Stimulated activated memory B cell treated with anti-CD40 and anti-IgM and Interleukin-4, amounts not matched to agents 10 μg/mL and 1 μg/mL and 100 μg/mL, for 72 hours (primary cell): ENCODE results near the gene HS2ST1.
"Not testable (repeated sequence)": the region's sequence is repeated elsewhere in the genome, so short reads cannot be mapped to it uniquely, and the experiment has no call there.

ENCODE experiments used
- ATAC-seq: fragments of 150-1000 bp; cut with Tn5 transposase; 2 replicates; pipeline ENCODE4 v1.10.0; 2021
- H3K27ac Mint-ChIP-seq: one replicate; pipeline ENCODE4 v1.8.0; 2022; ENCODE audit warnings: mild to moderate bottlenecking, mixed read lengths
- H3K27me3 Mint-ChIP-seq: one replicate; pipeline ENCODE4 v1.8.0; 2022; ENCODE audit warnings: mixed read lengths
- H3K36me3 Mint-ChIP-seq: one replicate; pipeline ENCODE4 v1.8.0; 2022; ENCODE audit warnings: mixed read lengths
- H3K4me1 Mint-ChIP-seq: one replicate; pipeline ENCODE4 v1.8.0; 2022; ENCODE audit warnings: mixed read lengths
- H3K4me3 Mint-ChIP-seq: one replicate; pipeline ENCODE4 v1.8.0; 2022; ENCODE audit warnings: mild to moderate bottlenecking, moderate library complexity, mixed read lengths
- H3K9me3 Mint-ChIP-seq: one replicate; pipeline ENCODE4 v1.8.0; 2022; ENCODE audit warnings: mixed read lengths

The HS2ST1 gene

GRCh38 chr1:87045761-87046304 lies 131.4 kb downstream of the HS2ST1 start:
- no peak overlapping the region for H3K4me3 Mint-ChIP-seq
- H3K9me3 Mint-ChIP-seq = no peaks in the 10 kb centered on the region
- H3K36me3 Mint-ChIP-seq = peaks cover 8% of the 10 kb centered on the region
- peak; percentile 68 for ATAC-seq
- H3K27me3 Mint-ChIP-seq = no peaks in the 10 kb centered on the region
- H3K27ac Mint-ChIP-seq = peak overlapping the region; percentile 46
- peaks cover 31% of the 10 kb centered on the region for H3K4me1 Mint-ChIP-seq

GRCh38 chr1:87046951-87047350 lies 132.5 kb downstream of the HS2ST1 start:
- Mint-ChIP-seq H3K4me3 (no peak overlapping the region), H3K4me1 (peaks cover 27% of the 10 kb centered on the region), H3K9me3 (no peaks in the 10 kb centered on the region), H3K36me3 (peaks cover 8% of the 10 kb centered on the region), H3K27ac (no peak overlapping the region), H3K27me3 (no peaks in the 10 kb centered on the region)
- no peak for ATAC-seq

GRCh38 chr1:87048237-87048636 lies 133.8 kb downstream of the HS2ST1 start:
- Mint-ChIP-seq H3K27me3 (no peaks in the 10 kb centered on the region), H3K36me3 (peaks cover 8% of the 10 kb centered on the region), H3K9me3 (no peaks in the 10 kb centered on the region), H3K27ac (no peak overlapping the region), H3K4me1 (peaks cover 25% of the 10 kb centered on the region), H3K4me3 (no peak overlapping the region)
- no peak for ATAC-seq

- Mint-ChIP-seq H3K4me3 (peak overlapping the region; percentile 39), H3K27ac (no peak overlapping the region), H3K4me1 (peaks cover 7% of the 10 kb centered on the region), H3K36me3 (peaks cover 8% of the 10 kb centered on the region), H3K27me3 (no peaks in the 10 kb centered on the region), H3K9me3 (peaks cover 3% of the 10 kb centered on the region)
- ATAC-seq = no peak
Measured at GRCh38 chr1:87051965-87052364, 137.5 kb downstream of the HS2ST1 start.

GRCh38 chr1:87052400-87052799 lies 138.0 kb downstream of the HS2ST1 start:
- ATAC-seq = no peak
- Mint-ChIP-seq H3K36me3 (peaks cover 8% of the 10 kb centered on the region), H3K9me3 (peaks cover 3% of the 10 kb centered on the region), H3K27me3 (no peaks in the 10 kb centered on the region), H3K4me3 (peak overlapping the region; percentile 39), H3K27ac (no peak overlapping the region), H3K4me1 (peaks cover 11% of the 10 kb centered on the region)

- Mint-ChIP-seq H3K4me1 (peaks cover 17% of the 10 kb centered on the region), H3K4me3 (no peak overlapping the region), H3K27me3 (no peaks in the 10 kb centered on the region), H3K27ac (no peak overlapping the region), H3K9me3 (peaks cover 3% of the 10 kb centered on the region), H3K36me3 (peaks cover 8% of the 10 kb centered on the region)
- no peak for ATAC-seq
Measured at GRCh38 chr1:87052961-87053360, 138.5 kb downstream of the HS2ST1 start.

- H3K4me3 Mint-ChIP-seq = no peak overlapping the region
- ATAC-seq = no peak
- peaks cover 3% of the 10 kb centered on the region for H3K9me3 Mint-ChIP-seq
- H3K36me3 Mint-ChIP-seq = peaks cover 4% of the 10 kb centered on the region
- no peak overlapping the region for H3K27ac Mint-ChIP-seq
- H3K27me3 Mint-ChIP-seq = no peaks in the 10 kb centered on the region
- H3K4me1 Mint-ChIP-seq = peaks cover 22% of the 10 kb centered on the region
Measured at GRCh38 chr1:87053446-87053845, 139.0 kb downstream of the HS2ST1 start.

GRCh38 chr1:87056974-87057373 lies 142.5 kb downstream of the HS2ST1 start:
- H3K4me3 Mint-ChIP-seq = peak overlapping the region; percentile 89
- H3K9me3 Mint-ChIP-seq = peaks cover 3% of the 10 kb centered on the region
- no peaks in the 10 kb centered on the region for H3K36me3 Mint-ChIP-seq
- no peaks in the 10 kb centered on the region for H3K27me3 Mint-ChIP-seq
- no peak for ATAC-seq
- H3K27ac Mint-ChIP-seq = peak overlapping the region; percentile 97
- peaks cover 40% of the 10 kb centered on the region for H3K4me1 Mint-ChIP-seq

GRCh38 chr1:87058343-87058649 lies 143.9 kb downstream of the HS2ST1 start:
- H3K4me3 Mint-ChIP-seq = peak overlapping the region; percentile 89
- no peaks in the 10 kb centered on the region for H3K27me3 Mint-ChIP-seq
- ATAC-seq = no peak
- H3K4me1 Mint-ChIP-seq = peaks cover 46% of the 10 kb centered on the region
- H3K9me3 Mint-ChIP-seq = peaks cover 8% of the 10 kb centered on the region
- peaks cover 6% of the 10 kb centered on the region for H3K36me3 Mint-ChIP-seq
- H3K27ac Mint-ChIP-seq = peak overlapping the region; percentile 97

GRCh38 chr1:87061742-87062156 lies 147.3 kb downstream of the HS2ST1 start:
- H3K36me3 Mint-ChIP-seq = peaks cover 11% of the 10 kb centered on the region
- peak; percentile 63 for ATAC-seq
- peaks cover 69% of the 10 kb centered on the region for H3K4me1 Mint-ChIP-seq
- H3K27me3 Mint-ChIP-seq = no peaks in the 10 kb centered on the region
- peak overlapping the region; percentile 79 for H3K27ac Mint-ChIP-seq
- peaks cover 8% of the 10 kb centered on the region for H3K9me3 Mint-ChIP-seq
- peak overlapping the region; percentile 56 for H3K4me3 Mint-ChIP-seq

- no peak for ATAC-seq
- Mint-ChIP-seq H3K4me1 (peaks cover 68% of the 10 kb centered on the region), H3K36me3 (peaks cover 17% of the 10 kb centered on the region)
Measured at GRCh38 chr1:87062687-87063086, 148.3 kb downstream of the HS2ST1 start.

GRCh38 chr1:87064309-87064708 lies 149.9 kb downstream of the HS2ST1 start:
- H3K4me1 Mint-ChIP-seq = peaks cover 63% of the 10 kb centered on the region
- no peak for ATAC-seq
- peaks cover 8% of the 10 kb centered on the region for H3K9me3 Mint-ChIP-seq
- no peak overlapping the region for H3K27ac Mint-ChIP-seq
- H3K27me3 Mint-ChIP-seq = no peaks in the 10 kb centered on the region
- H3K36me3 Mint-ChIP-seq = peaks cover 17% of the 10 kb centered on the region
- H3K4me3 Mint-ChIP-seq = no peak overlapping the region

More at GRCh38 chr1:87062687-87063086, 148.3 kb downstream of the HS2ST1 start:
- peak overlapping the region; percentile 79 for H3K27ac Mint-ChIP-seq
- H3K4me3 Mint-ChIP-seq = peak overlapping the region; percentile 52
- peaks cover 8% of the 10 kb centered on the region for H3K9me3 Mint-ChIP-seq
- no peaks in the 10 kb centered on the region for H3K27me3 Mint-ChIP-seq

- Mint-ChIP-seq H3K9me3 (peaks cover 8% of the 10 kb centered on the region), H3K36me3 (peaks cover 17% of the 10 kb centered on the region), H3K27me3 (no peaks in the 10 kb centered on the region), H3K4me1 (peaks cover 60% of the 10 kb centered on the region), H3K27ac (no peak overlapping the region), H3K4me3 (no peak overlapping the region)
- ATAC-seq = no peak
Measured at GRCh38 chr1:87064986-87065385, 150.6 kb downstream of the HS2ST1 start.

GRCh38 chr1:87066708-87067107 lies 152.3 kb downstream of the HS2ST1 start:
- H3K4me3 Mint-ChIP-seq, H3K27ac Mint-ChIP-seq, H3K9me3 Mint-ChIP-seq, ATAC-seq, H3K27me3 Mint-ChIP-seq: not testable (repeated sequence)
- Mint-ChIP-seq H3K4me1 (peaks cover 54% of the 10 kb centered on the region), H3K36me3 (peaks cover 17% of the 10 kb centered on the region)

GRCh38 chr1:87072411-87072810 lies 158.0 kb downstream of the HS2ST1 start:
- ATAC-seq = no peak

GRCh38 chr1:87072904-87073303 lies 158.5 kb downstream of the HS2ST1 start:
- Mint-ChIP-seq H3K4me3 (no peak overlapping the region), H3K27me3 (no peaks in the 10 kb centered on the region), H3K36me3 (peaks cover 10% of the 10 kb centered on the region), H3K9me3 (no peaks in the 10 kb centered on the region), H3K4me1 (peaks cover 8% of the 10 kb centered on the region), H3K27ac (no peak overlapping the region)
- no peak for ATAC-seq

More at GRCh38 chr1:87072411-87072810, 158.0 kb downstream of the HS2ST1 start:
- H3K4me3 Mint-ChIP-seq = no peak overlapping the region
- H3K27me3 Mint-ChIP-seq = no peaks in the 10 kb centered on the region
- no peaks in the 10 kb centered on the region for H3K9me3 Mint-ChIP-seq
- no peak overlapping the region for H3K27ac Mint-ChIP-seq
- H3K4me1 Mint-ChIP-seq = peaks cover 13% of the 10 kb centered on the region
- H3K36me3 Mint-ChIP-seq = peaks cover 9% of the 10 kb centered on the region
